Measurements from ENCODE around the gene AXL. TPM values are rescaled to one million over a fixed set of nuclear protein-coding genes. Genes with fewer than 3 reads are reported as not detected.
"Not testable (repeated sequence)": the region's sequence is repeated elsewhere in the genome, so short reads cannot be mapped to it uniquely, and the experiment has no call there.

Gene AXL
- total RNA-seq, 2 experiments from 2014 or later = not detected

GRCh38 chr19:41228486-41228885 is 9.5 kb downstream of the AXL start:
- CTCF ChIA-PET = interaction anchor here (0.6 to 2.0 kb wide), 2 partner anchors 25 to 107 kb away, joined by 4 to 6 read pairs; no protein-coding TSS in a partner anchor
- Mint-ChIP-seq H3K36me3 (ENCODE audit: low read depth) (no peaks in the 10 kb centered on the region), H3K4me3 (no peak overlapping the region), H3K4me1 (ENCODE audit: low read depth) (peaks cover 12% of the 10 kb centered on the region), H3K27me3 (ENCODE audit: low read depth) (peaks cover 19% of the 10 kb centered on the region), H3K27ac (no peak overlapping the region), H3K9me3 (ENCODE audit: insufficient read depth) (no peaks in the 10 kb centered on the region)
- POLR2A ChIA-PET = interaction anchor here (1.0 kb wide), 1 partner anchor 473 kb away, joined by 3 read pairs; no protein-coding TSS in a partner anchor
- no peak for DNase-seq
- ATAC-seq = no peak

GRCh38 chr19:41229338-41229737 is 10.3 kb downstream of the AXL start:
- H3K4me3 Mint-ChIP-seq; H3K27ac Mint-ChIP-seq; ATAC-seq; H3K36me3 Mint-ChIP-seq (ENCODE audit: low read depth); H3K9me3 Mint-ChIP-seq (ENCODE audit: insufficient read depth); DNase-seq: not testable (repeated sequence)
- Mint-ChIP-seq H3K27me3 (ENCODE audit: low read depth) (peaks cover 14% of the 10 kb centered on the region), H3K4me1 (ENCODE audit: low read depth) (peaks cover 12% of the 10 kb centered on the region)
- ChIA-PET POLR2A (interaction anchor here (1.0 kb wide), 1 partner anchor 472 kb away, joined by 3 read pairs; no protein-coding TSS in a partner anchor), CTCF (interaction anchor here (2.0 kb wide), 1 partner anchor 25 kb away, joined by 6 read pairs; no protein-coding TSS in a partner anchor)

GRCh38 chr19:41230067-41230857 is 11.2 kb downstream of the AXL start:
- DNase-seq (no peak), ATAC-seq (no peak)
- H3K27ac Mint-ChIP-seq = no peak overlapping the region
- peaks cover 8% of the 10 kb centered on the region for H3K27me3 Mint-ChIP-seq (ENCODE audit: low read depth)
- no peaks in the 10 kb centered on the region for H3K36me3 Mint-ChIP-seq (ENCODE audit: low read depth)
- H3K9me3 Mint-ChIP-seq (ENCODE audit: insufficient read depth) = no peaks in the 10 kb centered on the region
- POLR2A ChIA-PET = no interaction called here
- CTCF ChIA-PET = no interaction called here
- H3K4me1 Mint-ChIP-seq (ENCODE audit: low read depth) = peaks cover 12% of the 10 kb centered on the region
- H3K4me3 Mint-ChIP-seq = no peak overlapping the region

- Mint-ChIP-seq H3K27ac (no peak overlapping the region), H3K9me3 (ENCODE audit: insufficient read depth) (no peaks in the 10 kb centered on the region), H3K4me3 (no peak overlapping the region), H3K27me3 (ENCODE audit: low read depth) (no peaks in the 10 kb centered on the region), H3K4me1 (ENCODE audit: low read depth) (no peaks in the 10 kb centered on the region), H3K36me3 (ENCODE audit: low read depth) (no peaks in the 10 kb centered on the region)
- ChIA-PET POLR2A (no interaction called here), CTCF (no interaction called here)
- DNase-seq = no peak
- ATAC-seq = no peak
Measured at GRCh38 chr19:41232686-41233085, 13.7 kb downstream of the AXL start.

GRCh38 chr19:41233748-41234240 is 14.8 kb downstream of the AXL start:
- Mint-ChIP-seq H3K27me3 (ENCODE audit: low read depth) (no peaks in the 10 kb centered on the region), H3K36me3 (ENCODE audit: low read depth) (no peaks in the 10 kb centered on the region), H3K4me1 (ENCODE audit: low read depth) (no peaks in the 10 kb centered on the region), H3K4me3 (no peak overlapping the region), H3K27ac (no peak overlapping the region), H3K9me3 (ENCODE audit: insufficient read depth) (no peaks in the 10 kb centered on the region)
- ChIA-PET POLR2A (no interaction called here), CTCF (no interaction called here)
- ATAC-seq (no peak), DNase-seq (no peak)

- peaks cover 2% of the 10 kb centered on the region for H3K27me3 Mint-ChIP-seq (ENCODE audit: low read depth)
- H3K36me3 Mint-ChIP-seq (ENCODE audit: low read depth) = no peaks in the 10 kb centered on the region
- ChIA-PET POLR2A (no interaction called here), CTCF (no interaction called here)
- DNase-seq = no peak
- no peak overlapping the region for H3K4me3 Mint-ChIP-seq
- no peaks in the 10 kb centered on the region for H3K4me1 Mint-ChIP-seq (ENCODE audit: low read depth)
- H3K9me3 Mint-ChIP-seq (ENCODE audit: insufficient read depth) = no peaks in the 10 kb centered on the region
- ATAC-seq = no peak
- no peak overlapping the region for H3K27ac Mint-ChIP-seq
Measured at GRCh38 chr19:41234512-41235168, 15.6 kb downstream of the AXL start.

- Mint-ChIP-seq H3K4me3 (no peak overlapping the region), H3K27me3 (ENCODE audit: low read depth) (peaks cover 5% of the 10 kb centered on the region), H3K36me3 (ENCODE audit: low read depth) (no peaks in the 10 kb centered on the region), H3K27ac (no peak overlapping the region), H3K4me1 (ENCODE audit: low read depth) (no peaks in the 10 kb centered on the region), H3K9me3 (ENCODE audit: insufficient read depth) (no peaks in the 10 kb centered on the region)
- DNase-seq (no peak), ATAC-seq (no peak)
- POLR2A ChIA-PET = no interaction called here
- CTCF ChIA-PET = no interaction called here
Measured at GRCh38 chr19:41235480-41235879, 16.5 kb downstream of the AXL start.

- no peaks in the 10 kb centered on the region for H3K9me3 Mint-ChIP-seq (ENCODE audit: insufficient read depth)
- CTCF ChIA-PET = no interaction called here
- ATAC-seq (no peak), DNase-seq (no peak)
- no peak overlapping the region for H3K27ac Mint-ChIP-seq
- H3K36me3 Mint-ChIP-seq (ENCODE audit: low read depth) = no peaks in the 10 kb centered on the region
- POLR2A ChIA-PET = no interaction called here
- peaks cover 5% of the 10 kb centered on the region for H3K27me3 Mint-ChIP-seq (ENCODE audit: low read depth)
- H3K4me3 Mint-ChIP-seq = no peak overlapping the region
- no peaks in the 10 kb centered on the region for H3K4me1 Mint-ChIP-seq (ENCODE audit: low read depth)
Measured at GRCh38 chr19:41238244-41238643, 19.2 kb downstream of the AXL start.

- no peaks in the 10 kb centered on the region for H3K4me1 Mint-ChIP-seq (ENCODE audit: low read depth)
- CTCF ChIA-PET = no interaction called here
- POLR2A ChIA-PET = no interaction called here
Measured at GRCh38 chr19:41239363-41239762, 20.3 kb downstream of the AXL start.

GRCh38 chr19:41239961-41240574 is 21.0 kb downstream of the AXL start:
- CTCF ChIA-PET = no interaction called here

More at GRCh38 chr19:41239363-41239762, 20.3 kb downstream of the AXL start:
- H3K36me3 Mint-ChIP-seq (ENCODE audit: low read depth) = no peaks in the 10 kb centered on the region
- H3K4me3 Mint-ChIP-seq = no peak overlapping the region
- ATAC-seq = no peak
- H3K27ac Mint-ChIP-seq = no peak overlapping the region
- H3K27me3 Mint-ChIP-seq (ENCODE audit: low read depth) = peaks cover 5% of the 10 kb centered on the region
- no peak for DNase-seq
- no peaks in the 10 kb centered on the region for H3K9me3 Mint-ChIP-seq (ENCODE audit: insufficient read depth)

GRCh38 chr19:41241859-41242258 is 22.8 kb downstream of the AXL start:
- ATAC-seq (no peak), DNase-seq (no peak)
- Mint-ChIP-seq H3K36me3 (ENCODE audit: low read depth) (no peaks in the 10 kb centered on the region), H3K4me1 (ENCODE audit: low read depth) (no peaks in the 10 kb centered on the region), H3K27me3 (ENCODE audit: low read depth) (peaks cover 5% of the 10 kb centered on the region), H3K9me3 (ENCODE audit: insufficient read depth) (no peaks in the 10 kb centered on the region), H3K4me3 (no peak overlapping the region), H3K27ac (no peak overlapping the region)
- CTCF ChIA-PET = no interaction called here
- POLR2A ChIA-PET = no interaction called here

More at GRCh38 chr19:41239961-41240574, 21.0 kb downstream of the AXL start:
- H3K36me3 Mint-ChIP-seq (ENCODE audit: low read depth) = no peaks in the 10 kb centered on the region
- peaks cover 5% of the 10 kb centered on the region for H3K27me3 Mint-ChIP-seq (ENCODE audit: low read depth)
- no peak overlapping the region for H3K4me3 Mint-ChIP-seq
- no peak for ATAC-seq
- no peak for DNase-seq
- POLR2A ChIA-PET = no interaction called here
- no peak overlapping the region for H3K27ac Mint-ChIP-seq
- H3K9me3 Mint-ChIP-seq (ENCODE audit: insufficient read depth) = no peaks in the 10 kb centered on the region
- H3K4me1 Mint-ChIP-seq (ENCODE audit: low read depth) = no peaks in the 10 kb centered on the region

GRCh38 chr19:41244117-41244516 is 25.1 kb downstream of the AXL start:
- CTCF ChIA-PET = interaction anchor here (0.7 kb wide), 1 partner anchor 791 kb away, joined by 5 read pairs; no protein-coding TSS in a partner anchor
- no peak overlapping the region for H3K4me3 Mint-ChIP-seq
- POLR2A ChIA-PET = no interaction called here
- no peaks in the 10 kb centered on the region for H3K9me3 Mint-ChIP-seq (ENCODE audit: insufficient read depth)
- H3K27ac Mint-ChIP-seq = no peak overlapping the region
- no peaks in the 10 kb centered on the region for H3K4me1 Mint-ChIP-seq (ENCODE audit: low read depth)
- no peak for ATAC-seq
- peaks cover 5% of the 10 kb centered on the region for H3K27me3 Mint-ChIP-seq (ENCODE audit: low read depth)
- no peak for DNase-seq
- no peaks in the 10 kb centered on the region for H3K36me3 Mint-ChIP-seq (ENCODE audit: low read depth)
